Subcutaneous abdominal adipose tissue (tissue), 5 donors: ENCODE data around the gene CADPS.

Experiments
- H3K27ac ChIP-seq: one replicate; pipeline ENCODE4 v1.7.0; 2013; ENCODE audit warnings: low read depth, mild to moderate bottlenecking, inconsistent platforms, low read length, moderate library complexity
- H3K27me3 ChIP-seq, 5 donors: one replicate each; pipeline ENCODE4 v1.7.0; 2013; ENCODE audit warnings: low read length in 5 of 5, inconsistent platforms in 1 of 5; ENCODE audit not compliant: control insufficient read depth in 5 of 5, insufficient read depth in 4 of 5
- H3K36me3 ChIP-seq, 5 donors: one replicate each; pipeline ENCODE4 v1.7.0; 2013; ENCODE audit warnings: low read length in 5 of 5; ENCODE audit not compliant: control insufficient read depth in 5 of 5, insufficient read depth in 5 of 5
- H3K4me1 ChIP-seq, 5 donors: one replicate each; pipeline ENCODE4 v1.7.0; 2013; ENCODE audit warnings: low read length in 5 of 5, mild to moderate bottlenecking in 3 of 5, moderate library complexity in 1 of 5; ENCODE audit not compliant: control insufficient read depth in 5 of 5, insufficient read depth in 5 of 5
- H3K4me3 ChIP-seq, 5 donors: one replicate each; pipeline ENCODE4 v1.7.0; 2013; ENCODE audit warnings: low read length in 5 of 5, low read depth in 1 of 5
- H3K9ac ChIP-seq, 5 donors: one replicate each; pipeline ENCODE4 v1.7.0; 2013; ENCODE audit warnings: low read length in 5 of 5, mild to moderate bottlenecking in 4 of 5, moderate library complexity in 3 of 5
- H3K9me3 ChIP-seq, 5 donors: one replicate each; pipeline ENCODE4 v1.7.0; 2013; ENCODE audit warnings: low read length in 5 of 5; ENCODE audit not compliant: control insufficient read depth in 5 of 5
- donor health status: healthy.
- donor health status: healthy.
- donor health status: healthy.
- donor health status: healthy.
- donor health status: healthy.

The CADPS gene

GRCh38 chr3:62679988-62680387 is 195.2 kb downstream of the CADPS start:
- Histone ChIP-seq H3K9me3 (no peaks in the 10 kb centered on the region), H3K27me3 (peaks cover 0 to 3% (median 0%) of the 10 kb centered on the region in 5 donors), H3K4me1 (no peaks in the 10 kb centered on the region)

GRCh38 chr3:62678841-62679240 is 196.4 kb downstream of the CADPS start:
- Histone ChIP-seq H3K27ac (no peak overlapping the region), H3K9me3 (no peaks in the 10 kb centered on the region), H3K4me3 (no peak overlapping the region), H3K4me1 (no peaks in the 10 kb centered on the region), H3K36me3 (no peaks in the 10 kb centered on the region), H3K27me3 (peaks cover 0 to 3% (median 0%) of the 10 kb centered on the region in 5 donors), H3K9ac (no peak overlapping the region)

More at GRCh38 chr3:62679988-62680387, 195.2 kb downstream of the CADPS start:
- Histone ChIP-seq H3K4me3 (no peak overlapping the region), H3K27ac (no peak overlapping the region), H3K36me3 (no peaks in the 10 kb centered on the region), H3K9ac (no peak overlapping the region)

DNA sequence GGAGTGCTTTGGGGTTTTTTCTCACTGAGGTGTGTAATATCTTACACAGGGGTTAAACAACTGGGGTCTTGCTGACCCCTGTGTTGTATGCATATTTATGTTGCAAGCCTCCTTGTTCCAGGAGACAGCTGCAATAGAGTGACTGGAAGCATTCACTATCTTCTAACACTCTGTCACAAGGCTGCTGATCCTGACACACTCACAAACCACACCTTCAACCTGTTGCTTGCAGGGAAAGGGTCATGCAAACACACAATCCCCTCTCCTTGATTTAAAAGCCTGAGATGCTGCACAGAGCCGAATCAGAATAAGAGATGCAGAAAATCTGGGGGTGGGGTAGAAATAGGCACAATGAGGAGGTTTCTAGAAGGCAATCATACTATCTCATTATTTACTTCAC is 197.3 kb downstream of the CADPS start:
- Histone ChIP-seq H3K4me1 (no peaks in the 10 kb centered on the region), H3K27ac (no peak overlapping the region)

DNA sequence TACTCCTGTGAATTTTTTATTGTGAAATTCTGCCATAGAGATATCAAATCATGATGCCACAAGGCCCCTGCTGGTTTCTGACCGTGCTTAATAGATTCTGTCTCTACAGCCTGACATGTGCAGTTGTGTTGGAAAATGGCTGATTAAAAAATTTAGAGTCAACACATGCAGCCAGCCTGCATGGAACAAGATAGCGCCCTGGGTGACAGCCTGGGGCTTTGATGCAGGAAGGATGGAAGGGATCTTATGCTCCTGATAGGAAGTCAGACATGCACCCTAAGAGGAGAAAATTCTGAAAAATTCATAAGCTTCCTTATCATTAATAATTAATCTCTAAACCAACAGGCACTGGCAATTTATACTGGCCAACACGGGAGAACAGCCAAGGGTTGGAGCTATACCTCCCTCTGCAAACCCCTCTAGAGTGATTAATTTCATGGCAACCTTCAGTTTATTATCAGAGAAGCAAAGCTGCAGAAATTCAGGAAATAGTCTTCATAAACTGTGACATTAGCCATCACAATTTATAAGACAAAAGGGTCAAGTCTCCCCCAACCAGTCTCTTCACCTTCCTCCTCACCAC is 198.4 kb downstream of the CADPS start:
- no peak overlapping the region for H3K4me3 ChIP-seq
- H3K4me1 ChIP-seq: no peaks in the 10 kb centered on the region
- peaks cover 0 to 3% (median 0%) of the 10 kb centered on the region in 5 donors for H3K27me3 ChIP-seq
- H3K36me3 ChIP-seq: no peaks in the 10 kb centered on the region
- H3K27ac ChIP-seq: no peak overlapping the region
- no peak overlapping the region for H3K9ac ChIP-seq
- no peaks in the 10 kb centered on the region for H3K9me3 ChIP-seq

More for the DNA sequence above, 197.3 kb downstream of the CADPS start:
- peaks cover 0 to 3% (median 0%) of the 10 kb centered on the region in 5 donors for H3K27me3 ChIP-seq
- H3K9ac ChIP-seq: no peak overlapping the region
- H3K9me3 ChIP-seq: no peaks in the 10 kb centered on the region
- H3K4me3 ChIP-seq: no peak overlapping the region
- no peaks in the 10 kb centered on the region for H3K36me3 ChIP-seq

DNA sequence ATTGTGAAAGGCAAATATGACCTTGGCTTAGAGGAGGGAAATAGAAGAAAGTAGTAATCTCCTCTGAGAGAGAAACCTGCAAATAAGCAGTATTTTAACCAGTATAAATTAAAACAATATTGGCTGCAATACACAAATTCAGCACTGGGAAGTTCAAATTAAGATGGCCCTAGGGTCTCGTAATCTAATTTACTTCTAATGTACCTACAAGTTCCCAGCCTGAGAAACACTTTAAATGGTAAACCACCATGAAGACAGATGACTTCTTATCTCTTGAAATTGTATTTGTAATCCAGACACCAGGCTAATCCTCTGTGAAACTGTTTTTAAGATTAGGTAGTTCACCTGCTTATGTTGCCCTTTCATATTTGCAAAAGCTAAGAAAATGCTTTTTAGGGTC is 199.7 kb downstream of the CADPS start:
- Histone ChIP-seq H3K4me3 (no peak overlapping the region), H3K4me1 (no peaks in the 10 kb centered on the region), H3K9ac (no peak overlapping the region), H3K27ac (no peak overlapping the region), H3K27me3 (peaks cover 0 to 3% (median 0%) of the 10 kb centered on the region in 5 donors), H3K9me3 (no peaks in the 10 kb centered on the region), H3K36me3 (no peaks in the 10 kb centered on the region)

- Histone ChIP-seq H3K36me3 (no peaks in the 10 kb centered on the region), H3K27ac (no peak overlapping the region), H3K27me3 (peaks cover 0 to 6% (median 0%) of the 10 kb centered on the region in 5 donors), H3K4me1 (no peaks in the 10 kb centered on the region), H3K9me3 (no peaks in the 10 kb centered on the region), H3K9ac (no peak overlapping the region), H3K4me3 (no peak overlapping the region)
Measured at GRCh38 chr3:62672988-62673313, 202.3 kb downstream of the CADPS start.

GRCh38 chr3:62672270-62672987 is 202.8 kb downstream of the CADPS start:
- Histone ChIP-seq H3K36me3 (no peaks in the 10 kb centered on the region), H3K27me3 (peaks cover 0 to 7% (median 0%) of the 10 kb centered on the region in 5 donors), H3K27ac (no peak overlapping the region), H3K4me3 (no peak overlapping the region), H3K9ac (no peak overlapping the region), H3K4me1 (no peaks in the 10 kb centered on the region), H3K9me3 (no peaks in the 10 kb centered on the region)

DNA sequence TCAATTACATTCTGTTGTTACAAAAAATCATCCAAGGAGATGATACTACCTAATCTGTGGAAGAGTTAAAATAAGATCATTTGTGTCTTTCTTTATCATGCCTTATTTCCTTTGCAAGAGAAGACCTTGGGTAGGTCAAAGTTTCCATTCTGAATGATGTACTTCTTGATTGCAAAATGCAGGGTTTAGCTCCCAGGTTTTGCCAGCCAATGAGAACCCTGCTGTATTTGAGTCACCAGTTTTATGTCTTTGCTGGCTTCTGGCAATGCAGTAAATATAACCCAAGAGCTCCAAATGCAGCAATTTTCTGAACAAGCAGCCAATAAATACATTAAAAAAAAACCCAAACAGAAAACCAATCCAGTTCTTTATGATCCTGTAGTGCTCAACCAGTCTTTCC is 204.9 kb downstream of the CADPS start:
- Histone ChIP-seq H3K9ac (no peak overlapping the region), H3K27ac (no peak overlapping the region), H3K4me3 (no peak overlapping the region), H3K36me3 (no peaks in the 10 kb centered on the region), H3K9me3 (no peaks in the 10 kb centered on the region), H3K27me3 (peaks cover 0 to 7% (median 6%) of the 10 kb centered on the region in 5 donors), H3K4me1 (peaks cover 0 to 5% (median 0%) of the 10 kb centered on the region in 5 donors)

DNA sequence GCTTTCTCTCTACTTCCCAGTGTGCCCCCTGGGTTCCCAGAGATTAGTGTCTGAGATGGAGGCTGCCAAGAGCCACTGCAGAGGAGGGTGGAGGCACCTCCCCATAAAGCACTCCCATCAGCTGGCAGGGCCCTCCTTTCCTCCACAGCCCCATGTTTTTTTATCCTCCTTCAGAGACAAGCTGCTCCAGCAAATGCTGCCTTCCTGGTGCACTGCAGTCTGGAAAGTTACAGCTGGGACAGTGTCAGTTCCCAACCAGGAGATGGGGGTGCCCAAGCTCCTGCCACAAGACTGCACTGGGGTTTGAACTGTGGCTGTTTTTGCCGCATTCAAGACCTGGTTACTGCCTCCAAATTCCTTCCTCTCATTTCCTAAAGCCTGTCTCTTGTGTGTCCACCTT is 206.1 kb downstream of the CADPS start:
- H3K27me3 ChIP-seq: peaks cover 0 to 7% (median 6%) of the 10 kb centered on the region in 5 donors
- H3K4me1 ChIP-seq: peaks cover 0 to 5% (median 0%) of the 10 kb centered on the region in 5 donors
- H3K36me3 ChIP-seq: no peaks in the 10 kb centered on the region
- H3K27ac ChIP-seq: no peak overlapping the region
- no peak overlapping the region for H3K9ac ChIP-seq
- no peaks in the 10 kb centered on the region for H3K9me3 ChIP-seq
- H3K4me3 ChIP-seq: no peak overlapping the region

DNA sequence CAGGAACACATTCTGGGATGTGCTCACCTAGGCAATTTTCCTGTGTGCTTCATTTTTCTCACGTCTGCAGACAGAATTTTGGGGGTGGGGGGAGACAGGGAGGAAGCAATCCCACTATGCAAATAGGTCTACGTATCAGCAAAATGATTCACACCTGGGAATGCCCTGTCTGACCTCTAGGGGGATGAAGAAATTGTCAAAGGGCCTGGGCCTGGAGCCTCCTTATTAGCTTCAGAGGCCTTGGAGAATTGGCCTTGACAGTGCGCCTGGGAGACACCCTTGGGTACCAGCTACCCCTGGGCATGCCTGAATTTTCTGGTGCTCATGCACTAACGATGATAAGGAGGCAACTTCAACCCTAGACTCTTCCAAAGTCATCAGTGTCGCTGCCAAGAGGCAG is 207.5 kb downstream of the CADPS start:
- Histone ChIP-seq H3K36me3 (no peaks in the 10 kb centered on the region), H3K27ac (no peak overlapping the region), H3K4me3 (no peak overlapping the region)

More for the DNA sequence above, 207.5 kb downstream of the CADPS start:
- no peak overlapping the region for H3K9ac ChIP-seq
- peaks cover 0 to 5% (median 0%) of the 10 kb centered on the region in 5 donors for H3K4me1 ChIP-seq
- no peaks in the 10 kb centered on the region for H3K9me3 ChIP-seq
- peaks cover 0 to 7% (median 6%) of the 10 kb centered on the region in 5 donors for H3K27me3 ChIP-seq
